ENCODE results near the gene TANC1.

Gene TANC1

DNA sequence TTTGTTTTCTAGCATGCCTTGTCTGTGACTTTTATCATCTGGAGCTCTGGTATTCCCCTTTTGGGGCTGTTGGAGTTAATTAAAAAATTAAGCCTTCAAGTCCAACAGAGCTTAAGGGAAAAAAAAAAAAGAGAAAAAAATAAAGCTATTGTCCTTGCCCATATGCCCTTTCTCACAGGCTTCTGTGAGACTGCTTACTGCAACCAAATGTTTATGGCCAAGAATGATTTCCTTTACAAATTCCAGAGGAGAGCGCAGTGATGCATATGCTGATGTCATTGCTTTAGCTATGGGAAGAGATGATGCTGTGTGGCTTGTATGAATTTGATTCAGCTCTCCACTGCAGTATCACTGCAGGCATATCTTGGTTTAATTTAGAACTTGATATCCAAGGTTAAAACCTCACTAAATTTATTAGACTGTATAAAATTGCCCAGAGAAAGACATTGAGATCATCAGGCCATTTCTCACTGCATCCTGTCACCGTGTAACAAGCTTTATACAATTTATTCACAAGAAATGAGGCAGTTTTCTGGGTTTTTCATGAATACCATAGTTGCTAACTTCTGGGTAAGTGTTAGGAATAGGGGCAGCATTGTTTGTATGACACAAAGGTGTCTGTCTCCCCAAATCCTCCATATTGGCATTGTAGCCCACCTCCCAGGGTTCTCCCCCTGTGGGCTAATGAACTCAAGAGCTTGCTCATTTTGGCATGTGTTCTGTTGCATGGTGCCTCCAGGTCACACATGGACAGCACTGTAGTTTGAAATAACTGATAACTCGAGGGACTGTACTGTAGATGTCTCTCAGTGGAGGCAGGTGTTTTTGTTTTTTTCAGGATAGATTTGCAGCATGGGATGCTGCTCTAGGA is 85.0 kb downstream of the TANC1 start:
- H3K9me3 ChIP-seq (ENCODE audit: control insufficient read depth, low read length) = no peaks in the 10 kb centered on the region
- H3K27me3 ChIP-seq (ENCODE audit: control insufficient read depth, insufficient read depth, low read length, poor library complexity, severe bottlenecking) = no peaks in the 10 kb centered on the region
- WGBS, 2 experiments = 94 to 95% methylated on average over 3 of the region's 3 CpGs
- H3K27ac ChIP-seq (ENCODE audit: insufficient read depth, low read depth, low read length, poor library complexity, severe bottlenecking) = no peak overlapping the region
- no peak overlapping the region for H3K4me3 ChIP-seq (ENCODE audit: insufficient read depth, low read depth, low read length)
- H3K36me3 ChIP-seq (ENCODE audit: control insufficient read depth, insufficient read depth, low read length) = no peaks in the 10 kb centered on the region
- peaks cover 13% of the 10 kb centered on the region for H3K4me1 ChIP-seq (ENCODE audit: control insufficient read depth, insufficient read depth, low read length)

- Histone ChIP-seq H3K27me3 (ENCODE audit: control insufficient read depth, insufficient read depth, low read length, poor library complexity, severe bottlenecking) (no peaks in the 10 kb centered on the region), H3K36me3 (ENCODE audit: control insufficient read depth, insufficient read depth, low read length) (no peaks in the 10 kb centered on the region), H3K27ac (ENCODE audit: insufficient read depth, low read depth, low read length, poor library complexity, severe bottlenecking) (no peak overlapping the region), H3K4me3 (ENCODE audit: insufficient read depth, low read depth, low read length) (no peak overlapping the region), H3K9me3 (ENCODE audit: control insufficient read depth, low read length) (no peaks in the 10 kb centered on the region), H3K4me1 (ENCODE audit: control insufficient read depth, insufficient read depth, low read length) (peaks cover 13% of the 10 kb centered on the region)
- 87 to 94% methylated on average over 3 of the region's 3 CpGs for WGBS, 2 experiments
Observed at GRCh38 chr2:159054032-159054334, 85.5 kb downstream of the TANC1 start.

DNA sequence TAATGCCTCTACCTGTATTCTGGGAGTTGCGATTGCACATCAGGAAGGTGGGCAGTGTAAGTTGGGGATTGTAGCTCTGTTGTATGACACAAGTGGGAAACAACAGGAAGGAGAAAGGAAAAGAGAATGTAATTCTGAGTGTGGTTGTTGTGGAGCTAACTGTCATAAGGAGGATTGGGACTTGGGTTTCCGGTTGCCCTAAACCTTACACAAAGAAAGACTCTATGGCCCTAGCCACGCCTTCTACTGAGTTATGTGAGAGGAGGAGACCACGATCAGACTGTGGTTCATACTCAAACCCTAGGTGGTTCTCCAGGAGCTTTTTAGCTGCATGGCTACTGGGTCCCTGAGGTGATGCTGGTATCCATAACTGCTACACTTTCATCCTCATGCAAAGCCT is 86.5 kb downstream of the TANC1 start:
- Histone ChIP-seq H3K9me3 (ENCODE audit: control insufficient read depth, low read length) (no peaks in the 10 kb centered on the region), H3K4me1 (ENCODE audit: control insufficient read depth, insufficient read depth, low read length) (peaks cover 13% of the 10 kb centered on the region), H3K27me3 (ENCODE audit: control insufficient read depth, insufficient read depth, low read length, poor library complexity, severe bottlenecking) (no peaks in the 10 kb centered on the region), H3K27ac (ENCODE audit: insufficient read depth, low read depth, low read length, poor library complexity, severe bottlenecking) (no peak overlapping the region), H3K4me3 (ENCODE audit: insufficient read depth, low read depth, low read length) (no peak overlapping the region), H3K36me3 (ENCODE audit: control insufficient read depth, insufficient read depth, low read length) (no peaks in the 10 kb centered on the region)
- 86 to 88% methylated on average over 4 of the region's 4 CpGs for WGBS, 2 experiments

- Histone ChIP-seq H3K4me3 (ENCODE audit: insufficient read depth, low read depth, low read length) (no peak overlapping the region), H3K27ac (ENCODE audit: insufficient read depth, low read depth, low read length, poor library complexity, severe bottlenecking) (no peak overlapping the region), H3K27me3 (ENCODE audit: control insufficient read depth, insufficient read depth, low read length, poor library complexity, severe bottlenecking) (no peaks in the 10 kb centered on the region), H3K9me3 (ENCODE audit: control insufficient read depth, low read length) (no peaks in the 10 kb centered on the region), H3K4me1 (ENCODE audit: control insufficient read depth, insufficient read depth, low read length) (peaks cover 21% of the 10 kb centered on the region), H3K36me3 (ENCODE audit: control insufficient read depth, insufficient read depth, low read length) (no peaks in the 10 kb centered on the region)
- WGBS, 2 experiments = 89 to 95% methylated on average over 3 of the region's 3 CpGs
Observed at GRCh38 chr2:159060518-159060917, 92.1 kb downstream of the TANC1 start.

- H3K36me3 ChIP-seq (ENCODE audit: control insufficient read depth, insufficient read depth, low read length) = no peaks in the 10 kb centered on the region
- no peaks in the 10 kb centered on the region for H3K27me3 ChIP-seq (ENCODE audit: control insufficient read depth, insufficient read depth, low read length, poor library complexity, severe bottlenecking)
- no peaks in the 10 kb centered on the region for H3K9me3 ChIP-seq (ENCODE audit: control insufficient read depth, low read length)
- H3K4me1 ChIP-seq (ENCODE audit: control insufficient read depth, insufficient read depth, low read length) = peaks cover 32% of the 10 kb centered on the region
- no peak overlapping the region for H3K4me3 ChIP-seq (ENCODE audit: insufficient read depth, low read depth, low read length)
- H3K27ac ChIP-seq (ENCODE audit: insufficient read depth, low read depth, low read length, poor library complexity, severe bottlenecking) = no peak overlapping the region
- WGBS, 2 experiments = 93 to 94% methylated on average over 4 of the region's 4 CpGs
Observed at GRCh38 chr2:159063677-159064076, 95.2 kb downstream of the TANC1 start.

- Histone ChIP-seq H3K4me1 (ENCODE audit: control insufficient read depth, insufficient read depth, low read length) (peaks cover 32% of the 10 kb centered on the region), H3K27ac (ENCODE audit: insufficient read depth, low read depth, low read length, poor library complexity, severe bottlenecking) (peak overlapping the region; percentile 93), H3K27me3 (ENCODE audit: control insufficient read depth, insufficient read depth, low read length, poor library complexity, severe bottlenecking) (no peaks in the 10 kb centered on the region), H3K4me3 (ENCODE audit: insufficient read depth, low read depth, low read length) (peak overlapping the region; percentile 5), H3K9me3 (ENCODE audit: control insufficient read depth, low read length) (no peaks in the 10 kb centered on the region), H3K36me3 (ENCODE audit: control insufficient read depth, insufficient read depth, low read length) (no peaks in the 10 kb centered on the region)
- WGBS, 2 experiments = 0 to 1% methylated on average over 5 of the region's 5 CpGs
Observed at GRCh38 chr2:159064446-159065301, 96.2 kb downstream of the TANC1 start.

GRCh38 chr2:159065313-159065712 is 96.9 kb downstream of the TANC1 start:
- no peaks in the 10 kb centered on the region for H3K9me3 ChIP-seq (ENCODE audit: control insufficient read depth, low read length)
- no peaks in the 10 kb centered on the region for H3K36me3 ChIP-seq (ENCODE audit: control insufficient read depth, insufficient read depth, low read length)
- 82 to 83% methylated on average over 1 of the region's 1 CpG for WGBS, 2 experiments
- H3K27me3 ChIP-seq (ENCODE audit: control insufficient read depth, insufficient read depth, low read length, poor library complexity, severe bottlenecking) = no peaks in the 10 kb centered on the region
- peaks cover 32% of the 10 kb centered on the region for H3K4me1 ChIP-seq (ENCODE audit: control insufficient read depth, insufficient read depth, low read length)
- peak overlapping the region; percentile 93 for H3K27ac ChIP-seq (ENCODE audit: insufficient read depth, low read depth, low read length, poor library complexity, severe bottlenecking)
- H3K4me3 ChIP-seq (ENCODE audit: insufficient read depth, low read depth, low read length) = no peak overlapping the region

- H3K27ac ChIP-seq (ENCODE audit: insufficient read depth, low read depth, low read length, poor library complexity, severe bottlenecking) = peak overlapping the region; percentile 93
- peaks cover 32% of the 10 kb centered on the region for H3K4me1 ChIP-seq (ENCODE audit: control insufficient read depth, insufficient read depth, low read length)
- H3K36me3 ChIP-seq (ENCODE audit: control insufficient read depth, insufficient read depth, low read length) = no peaks in the 10 kb centered on the region
- no peaks in the 10 kb centered on the region for H3K9me3 ChIP-seq (ENCODE audit: control insufficient read depth, low read length)
- H3K27me3 ChIP-seq (ENCODE audit: control insufficient read depth, insufficient read depth, low read length, poor library complexity, severe bottlenecking) = no peaks in the 10 kb centered on the region
- WGBS, 2 experiments = 83 to 86% methylated on average over 4 of the region's 4 CpGs
- no peak overlapping the region for H3K4me3 ChIP-seq (ENCODE audit: insufficient read depth, low read depth, low read length)
Observed at GRCh38 chr2:159065891-159066290, 97.5 kb downstream of the TANC1 start.

DNA sequence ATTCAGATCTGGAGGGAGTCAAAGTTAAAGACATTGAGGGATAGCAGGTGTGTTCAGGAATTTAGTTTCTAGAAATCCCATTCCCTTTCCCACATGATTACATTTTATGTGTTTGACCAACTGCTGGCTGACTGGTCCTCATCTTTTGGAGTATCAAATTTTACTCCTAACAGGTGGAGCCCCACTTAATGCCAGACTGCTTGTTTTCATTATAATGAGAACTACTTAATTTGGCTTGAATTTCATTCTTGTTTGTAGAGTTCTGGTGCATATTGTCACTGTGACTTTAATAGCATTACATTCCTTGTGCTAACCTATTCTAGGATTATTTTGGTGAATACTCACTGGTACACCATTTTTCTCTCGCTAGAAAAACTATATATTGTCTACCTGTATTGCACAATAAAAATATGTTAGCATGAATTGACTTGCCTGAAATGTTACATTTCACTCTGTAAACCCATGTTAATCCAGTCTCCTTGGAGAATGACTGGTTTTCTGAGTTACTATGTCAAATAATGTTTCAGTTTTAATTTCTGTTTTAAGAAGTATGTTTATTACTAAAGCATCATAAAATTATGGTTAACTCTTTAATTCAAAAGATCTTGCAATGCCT is 98.2 kb downstream of the TANC1 start:
- Histone ChIP-seq H3K9me3 (ENCODE audit: control insufficient read depth, low read length) (no peaks in the 10 kb centered on the region), H3K27me3 (ENCODE audit: control insufficient read depth, insufficient read depth, low read length, poor library complexity, severe bottlenecking) (no peaks in the 10 kb centered on the region), H3K4me3 (ENCODE audit: insufficient read depth, low read depth, low read length) (no peak overlapping the region), H3K27ac (ENCODE audit: insufficient read depth, low read depth, low read length, poor library complexity, severe bottlenecking) (no peak overlapping the region), H3K36me3 (ENCODE audit: control insufficient read depth, insufficient read depth, low read length) (no peaks in the 10 kb centered on the region), H3K4me1 (ENCODE audit: control insufficient read depth, insufficient read depth, low read length) (peaks cover 32% of the 10 kb centered on the region)
- no CpG with 5 or more reads among the region's 1 CpG for WGBS, 2 experiments

DNA sequence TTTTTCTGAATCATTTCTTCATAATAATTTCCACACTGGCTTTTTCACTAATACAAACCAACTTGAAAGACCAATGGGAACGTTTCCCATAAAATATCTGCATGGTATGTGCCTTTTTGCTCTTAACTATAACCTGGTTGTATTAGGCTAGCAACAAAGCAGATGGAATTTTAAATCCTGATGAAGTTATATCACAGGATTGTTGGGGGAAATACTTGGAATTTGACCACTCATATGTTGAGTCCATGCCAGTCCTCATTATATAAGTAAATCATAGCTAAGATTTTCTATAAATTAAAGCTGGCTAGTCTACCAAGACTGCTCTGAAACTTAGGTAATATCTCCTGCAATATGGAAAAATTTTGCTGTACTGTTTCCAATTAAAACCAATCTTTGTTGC is 99.5 kb downstream of the TANC1 start:
- Histone ChIP-seq H3K27me3 (ENCODE audit: control insufficient read depth, insufficient read depth, low read length, poor library complexity, severe bottlenecking) (no peaks in the 10 kb centered on the region), H3K27ac (ENCODE audit: insufficient read depth, low read depth, low read length, poor library complexity, severe bottlenecking) (no peak overlapping the region), H3K4me3 (ENCODE audit: insufficient read depth, low read depth, low read length) (no peak overlapping the region), H3K4me1 (ENCODE audit: control insufficient read depth, insufficient read depth, low read length) (peaks cover 32% of the 10 kb centered on the region), H3K9me3 (ENCODE audit: control insufficient read depth, low read length) (no peaks in the 10 kb centered on the region), H3K36me3 (ENCODE audit: control insufficient read depth, insufficient read depth, low read length) (no peaks in the 10 kb centered on the region)
- WGBS, 2 experiments = 91% methylated on average over 1 of the region's 1 CpG; no CpG with 5 or more reads in 1 of the 2 experiments

All from ectodermal cell (in vitro differentiated cells).